Measurements from ENCODE around the gene SNX3.
"Not testable (repeated sequence)": the region's sequence is repeated elsewhere in the genome, so short reads cannot be mapped to it uniquely, and the experiment has no call there.

The SNX3 gene

DNA sequence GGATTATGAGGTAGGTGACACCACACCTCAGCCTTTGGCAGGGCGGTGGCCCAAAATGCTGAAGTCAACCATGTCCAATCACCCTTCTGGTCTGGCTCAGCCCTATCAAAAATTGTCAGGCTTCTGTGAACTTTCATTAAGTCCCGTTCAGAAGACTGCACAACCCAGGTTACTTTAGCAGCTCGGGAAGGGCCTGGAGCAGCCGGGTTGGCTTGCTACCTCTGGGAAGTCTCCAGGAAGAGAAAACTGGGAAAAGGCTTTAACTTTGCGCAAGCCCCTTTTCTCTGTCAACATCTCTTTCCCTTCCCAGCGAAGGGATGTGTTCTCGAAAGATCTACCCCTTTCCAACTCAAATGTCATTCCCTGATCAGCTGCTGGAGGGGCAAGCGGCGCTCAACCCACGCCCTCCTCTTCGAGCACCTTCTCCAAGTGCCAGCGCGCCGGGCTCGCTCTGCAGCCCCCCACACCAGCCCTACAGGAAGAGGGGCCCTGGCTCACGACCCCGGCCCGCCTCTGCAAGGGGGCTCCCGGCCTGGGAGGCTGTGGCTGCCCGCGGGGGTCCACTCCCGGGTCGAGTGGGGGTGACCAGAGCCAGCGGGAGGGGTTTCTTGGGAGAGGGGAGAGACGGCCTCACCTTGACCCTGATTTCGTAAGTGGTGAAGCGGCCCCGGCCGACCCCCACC, 573 bp downstream of the SNX3 start:
- DNase-seq (ENCODE audit: low spot score) = peak; percentile 46

DNA sequence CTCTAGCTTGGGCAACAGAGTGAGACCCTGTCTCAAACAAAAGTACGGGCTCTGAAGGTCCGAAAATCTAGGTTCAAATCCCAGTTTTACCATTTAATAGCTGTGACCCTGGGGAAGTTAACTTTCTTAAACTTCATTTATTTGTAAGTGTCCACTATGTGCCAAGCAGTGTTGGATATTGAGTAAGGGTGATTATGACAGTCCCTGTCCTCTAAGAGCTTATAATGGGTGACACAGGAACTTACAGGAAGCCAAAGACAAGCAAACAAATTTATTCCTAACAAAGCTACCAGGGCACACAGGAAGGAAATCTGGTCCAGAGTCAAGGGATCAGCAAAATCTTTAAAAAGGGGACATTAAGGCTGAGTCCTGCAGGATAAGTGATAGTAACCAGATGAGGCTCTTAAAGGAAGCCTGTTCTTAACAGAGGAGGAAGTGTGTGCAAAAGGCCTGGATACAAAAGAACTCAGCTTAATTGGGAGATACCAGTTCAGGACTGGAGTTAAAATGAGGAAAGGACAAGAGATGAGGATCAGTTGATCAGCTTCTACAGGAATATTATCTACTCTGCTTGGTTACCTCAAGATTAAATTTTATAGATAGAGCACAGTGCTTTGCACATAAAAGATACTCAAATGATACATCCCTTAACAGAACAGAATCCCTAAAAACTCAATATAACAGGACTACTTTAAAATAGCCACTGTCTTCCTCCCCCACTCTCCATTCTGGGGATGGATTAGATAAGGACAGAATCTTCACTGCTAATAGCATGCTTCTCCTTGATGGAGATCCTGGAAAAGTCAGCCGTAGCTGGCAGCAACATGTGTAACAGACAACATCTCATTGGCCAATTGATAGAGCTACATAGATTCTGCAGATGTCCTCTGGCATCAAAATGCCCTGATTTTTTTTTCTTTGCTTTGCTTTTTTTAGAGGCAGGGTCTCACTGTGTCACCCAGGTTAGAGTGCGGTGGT, 6.1 kb downstream of the SNX3 start:
- no peak for DNase-seq (ENCODE audit: low spot score)

DNA sequence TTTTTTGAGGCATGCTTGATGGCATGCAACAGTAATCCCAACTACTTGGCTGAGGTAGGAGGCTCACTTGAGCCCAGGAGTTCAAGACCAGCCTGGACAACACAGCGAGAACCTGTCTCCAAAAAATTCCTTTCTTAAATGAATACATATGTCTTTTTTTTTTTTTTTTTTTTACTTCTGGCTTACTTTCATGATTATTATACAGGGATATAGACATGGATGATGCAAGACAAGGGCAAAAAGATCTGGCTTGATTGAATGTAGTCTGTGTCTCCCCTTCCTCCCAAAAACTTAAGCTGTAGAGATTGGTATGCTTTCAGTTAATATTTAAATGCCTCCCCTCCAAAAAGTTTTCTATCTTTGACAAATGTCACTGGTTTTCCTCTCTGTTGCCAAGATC, 7.6 kb downstream of the SNX3 start:
- no peak for DNase-seq (ENCODE audit: low spot score)

DNA sequence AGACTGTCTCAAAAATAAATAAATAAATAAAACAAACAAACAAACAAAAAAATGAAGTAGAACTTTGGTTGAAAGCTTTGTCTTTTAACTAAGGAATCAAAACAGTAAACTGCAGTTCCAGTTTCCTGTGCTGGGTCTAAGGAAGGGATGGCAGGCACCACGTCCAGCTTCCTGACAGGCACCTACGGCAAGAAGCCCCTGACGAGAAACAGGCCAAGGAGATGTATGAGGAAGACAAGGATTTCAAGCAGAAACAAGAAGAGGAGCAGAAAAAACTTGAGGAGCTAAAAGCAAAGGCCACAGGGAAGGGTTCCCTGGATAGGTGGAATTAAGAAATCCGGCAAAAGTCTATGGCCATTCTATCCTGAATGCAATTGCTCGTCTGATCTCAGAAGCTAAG, 8.8 kb downstream of the SNX3 start:
- no peak for DNase-seq (ENCODE audit: low spot score)

DNA sequence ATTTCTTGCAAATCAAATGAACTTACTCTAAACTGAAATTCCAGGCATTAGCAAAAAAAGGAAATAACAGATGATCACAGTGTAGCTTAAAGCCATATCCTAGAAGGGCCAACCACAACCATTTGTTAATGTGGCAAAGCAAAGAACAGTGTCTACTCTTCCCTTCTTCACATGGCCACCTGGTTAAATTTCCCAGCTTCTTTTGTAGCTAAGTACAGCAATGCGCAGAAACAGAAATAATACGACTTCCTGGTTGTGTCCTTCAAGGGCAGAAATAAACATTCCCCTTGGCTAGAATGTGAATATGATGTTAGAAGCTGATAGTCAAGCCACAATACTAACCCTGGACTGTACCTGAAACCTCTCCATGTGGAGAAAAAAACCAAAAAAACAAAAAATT, 9.6 kb downstream of the SNX3 start:
- DNase-seq (ENCODE audit: low spot score) = no peak

DNA sequence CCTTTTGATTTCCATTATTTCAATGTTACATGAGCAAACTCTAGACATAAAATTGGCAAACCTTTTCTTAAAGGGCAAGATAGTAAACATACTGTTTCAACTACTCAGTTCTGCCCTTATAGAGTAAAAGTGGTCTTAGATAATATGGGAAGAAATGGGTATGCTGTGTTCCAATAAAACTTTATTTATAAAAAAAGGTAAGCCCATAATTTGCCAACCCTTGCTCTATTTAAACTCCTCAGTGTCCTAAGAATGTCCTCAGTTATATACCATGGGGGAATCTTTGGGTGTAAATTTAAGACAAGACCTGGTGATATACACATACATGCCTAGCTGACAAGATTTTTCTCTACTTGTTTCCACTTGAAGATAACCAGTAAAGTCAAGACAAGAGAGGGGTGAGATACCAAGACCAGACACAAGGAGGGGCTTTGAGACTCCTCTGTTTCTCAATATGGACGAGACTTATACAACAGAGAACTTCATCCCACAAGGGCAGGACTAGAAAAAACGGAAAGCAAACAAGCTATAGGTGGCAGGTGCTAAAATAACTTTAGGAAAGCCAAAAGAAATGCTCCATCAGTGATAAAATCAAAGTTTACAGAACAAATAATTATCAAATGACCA, 10.5 kb downstream of the SNX3 start:
- DNase-seq (ENCODE audit: low spot score) = no peak

DNA sequence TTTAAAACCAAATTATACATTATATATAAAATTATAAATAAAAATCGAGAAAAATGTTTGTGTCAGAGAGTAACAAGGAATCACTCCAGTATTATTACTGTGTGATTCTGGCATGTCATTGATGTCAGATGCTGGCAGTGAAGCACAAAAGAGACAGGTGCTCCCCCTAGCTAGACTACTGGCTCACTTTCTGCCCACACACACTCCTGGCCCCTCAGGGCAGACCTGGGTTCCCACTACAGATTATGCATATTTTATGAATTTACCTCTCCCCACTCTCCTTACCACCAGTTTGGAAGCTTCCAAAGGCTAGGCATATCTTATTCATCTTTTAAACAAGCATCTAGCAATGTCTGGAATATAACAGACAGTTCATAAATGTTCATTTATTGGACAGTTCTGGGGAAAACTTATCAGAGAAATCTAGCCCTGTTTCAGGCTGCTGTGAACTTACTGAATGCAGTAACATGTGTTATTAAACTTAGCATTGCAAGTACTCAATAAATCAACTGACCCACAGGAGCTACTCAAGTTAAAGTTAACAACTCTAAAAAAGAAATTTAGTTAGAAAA, 12.8 kb downstream of the SNX3 start:
- DNase-seq (ENCODE audit: low spot score) = no peak

DNA sequence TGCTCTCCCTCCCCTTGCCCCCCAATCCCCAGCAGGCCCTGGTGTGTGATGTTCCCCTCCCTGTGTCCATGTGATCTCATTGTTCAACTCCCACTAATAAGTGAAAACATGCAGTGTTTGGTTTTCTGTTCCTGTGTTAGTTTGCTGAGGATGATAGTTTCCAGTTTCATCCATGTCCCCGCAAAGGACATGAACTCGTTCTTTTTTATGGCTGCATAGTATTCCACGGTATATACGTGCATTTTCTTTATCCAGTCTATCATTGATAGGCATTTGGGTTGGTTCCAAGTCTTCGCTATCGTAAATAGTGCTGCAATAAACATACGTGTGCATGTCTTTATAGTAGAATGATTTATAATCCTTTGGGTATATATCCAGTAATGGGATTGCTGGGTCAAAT, 15.7 kb downstream of the SNX3 start:
- not testable (repeated sequence) for DNase-seq (ENCODE audit: low spot score)

DNA sequence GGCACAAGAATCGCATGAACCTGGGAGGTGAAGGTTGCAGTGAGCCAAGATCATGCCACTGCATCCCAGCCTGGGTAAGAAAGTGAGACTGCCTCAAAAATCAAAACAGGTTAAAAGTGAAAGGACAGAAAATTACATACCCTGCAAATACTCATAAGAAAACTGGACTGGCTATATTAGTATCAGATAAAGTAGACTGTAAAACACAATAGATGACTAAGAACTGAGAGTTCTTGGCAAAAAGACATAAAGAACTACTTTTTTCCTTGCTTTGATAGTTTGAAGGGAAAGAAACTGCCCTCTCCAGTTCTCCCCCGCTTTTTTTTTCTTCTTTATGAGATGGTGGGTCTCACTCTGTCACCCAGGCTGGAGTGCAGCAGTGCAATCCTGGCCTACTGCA, 17.0 kb downstream of the SNX3 start:
- DNase-seq (ENCODE audit: low spot score) = no peak

DNA sequence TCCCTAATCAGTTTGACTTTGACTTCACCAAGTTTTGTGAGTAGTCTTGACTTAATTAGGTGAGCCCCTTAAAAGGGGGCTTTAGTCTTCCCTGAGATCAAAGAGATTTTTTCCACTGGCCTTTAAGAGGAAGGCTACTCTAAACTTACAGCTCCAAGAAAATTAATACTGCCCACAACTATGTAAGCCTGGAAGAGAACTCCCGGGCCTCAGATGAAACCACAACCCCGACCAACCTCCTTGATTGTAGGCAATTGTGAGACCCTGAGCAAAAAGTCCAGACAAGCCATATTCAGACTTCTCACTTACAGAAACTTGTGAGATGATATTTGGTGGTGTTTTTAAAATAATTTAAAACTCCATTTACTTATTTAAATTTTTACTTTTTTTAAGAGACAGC, 18.1 kb downstream of the SNX3 start:
- DNase-seq (ENCODE audit: low spot score) = no peak

DNA sequence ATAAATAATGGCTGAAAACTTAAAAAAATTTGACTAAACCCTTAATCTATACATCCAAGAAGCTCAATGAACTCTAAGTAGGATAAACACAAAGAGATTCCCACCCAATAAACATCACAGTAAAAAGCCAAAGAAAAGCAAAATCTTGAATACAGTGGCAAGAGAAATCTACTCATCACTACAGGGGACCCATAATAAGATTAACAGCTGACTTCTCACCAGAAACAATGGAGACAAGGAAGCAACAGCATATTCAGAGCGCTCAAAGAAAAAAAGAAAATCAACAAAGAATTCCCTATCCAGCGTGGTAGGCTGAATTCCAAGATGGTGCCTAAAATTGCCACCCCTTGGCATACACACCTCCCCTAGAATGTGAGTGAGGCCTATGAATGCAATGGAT, 18.6 kb downstream of the SNX3 start:
- DNase-seq (ENCODE audit: low spot score) = no peak

DNA sequence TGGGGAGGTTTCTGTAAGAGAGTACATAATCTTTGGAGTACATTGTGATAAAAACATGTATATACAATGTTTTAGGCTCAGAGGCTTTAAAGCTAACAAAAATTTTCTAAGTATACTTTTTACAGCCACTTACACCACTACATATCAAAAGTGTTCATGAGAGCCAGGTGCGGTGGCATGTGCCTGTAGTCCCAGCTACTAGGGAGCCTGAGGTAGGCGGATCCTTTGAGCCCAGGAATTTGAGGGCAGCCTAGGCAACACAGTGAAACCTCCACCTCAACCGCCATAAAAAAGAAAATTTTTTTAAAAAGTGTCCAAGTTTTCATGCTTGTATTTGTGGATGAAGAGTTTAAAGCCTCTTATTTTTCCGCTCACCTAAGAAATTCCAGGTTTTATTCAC, 22.5 kb downstream of the SNX3 start:
- no peak for DNase-seq (ENCODE audit: low spot score)

DNA sequence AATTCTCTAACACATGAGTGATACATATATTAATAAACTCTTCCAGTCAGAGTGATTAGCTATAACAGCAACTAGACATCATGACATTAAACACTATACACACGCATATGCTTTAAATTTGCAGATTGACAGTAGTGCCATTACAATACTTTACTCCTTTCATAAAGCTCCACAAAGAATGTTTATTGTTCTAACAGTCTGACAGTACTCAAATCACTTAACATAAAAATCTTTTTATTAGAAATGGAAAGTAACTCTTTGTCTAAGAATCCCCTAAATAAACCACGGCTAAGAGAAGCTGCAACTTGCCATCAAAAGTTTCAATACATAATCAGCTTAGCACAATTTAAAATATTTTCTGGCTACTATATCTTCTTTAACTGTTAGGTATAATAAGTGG, 24.0 kb downstream of the SNX3 start:
- DNase-seq (ENCODE audit: low spot score) = no peak

DNA sequence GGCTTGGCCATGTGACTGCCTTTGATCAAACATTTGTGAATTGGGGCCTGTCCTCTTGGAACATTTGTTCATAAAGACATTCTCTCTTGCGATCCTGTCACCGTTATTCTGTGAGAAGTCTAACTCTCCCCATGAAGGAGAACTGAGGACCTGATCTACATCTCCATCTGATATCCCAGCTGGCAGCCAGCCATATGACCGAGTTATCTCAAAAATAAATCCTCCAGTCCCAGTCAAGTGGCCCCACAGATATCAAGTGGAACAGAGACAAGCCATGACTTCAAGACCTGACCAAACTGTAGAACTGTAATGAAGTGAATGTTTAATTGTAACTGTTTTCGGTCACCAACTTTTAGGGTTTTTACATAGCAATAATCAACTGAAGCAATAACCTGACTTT, 25.7 kb downstream of the SNX3 start:
- no peak for DNase-seq (ENCODE audit: low spot score)

DNA sequence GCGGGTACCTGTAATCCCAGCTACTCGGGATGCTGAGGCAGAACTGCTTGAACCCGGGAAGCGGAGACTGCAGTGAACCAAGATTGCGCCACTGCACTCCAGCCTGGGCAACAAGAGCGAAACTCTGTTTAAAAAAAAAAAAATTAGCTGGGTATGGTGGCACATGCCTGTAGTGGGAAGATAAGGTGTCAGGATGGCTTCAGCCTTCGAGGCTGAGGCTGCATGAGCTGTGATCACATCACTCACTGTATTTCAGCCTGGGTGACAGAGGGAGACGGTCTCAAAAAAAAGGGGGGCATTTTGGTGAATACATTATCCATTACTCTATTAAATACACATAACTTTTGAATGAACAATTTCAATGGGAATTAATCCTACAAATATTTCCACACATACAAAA, 32.4 kb downstream of the SNX3 start:
- no peak for DNase-seq (ENCODE audit: low spot score)

DNA sequence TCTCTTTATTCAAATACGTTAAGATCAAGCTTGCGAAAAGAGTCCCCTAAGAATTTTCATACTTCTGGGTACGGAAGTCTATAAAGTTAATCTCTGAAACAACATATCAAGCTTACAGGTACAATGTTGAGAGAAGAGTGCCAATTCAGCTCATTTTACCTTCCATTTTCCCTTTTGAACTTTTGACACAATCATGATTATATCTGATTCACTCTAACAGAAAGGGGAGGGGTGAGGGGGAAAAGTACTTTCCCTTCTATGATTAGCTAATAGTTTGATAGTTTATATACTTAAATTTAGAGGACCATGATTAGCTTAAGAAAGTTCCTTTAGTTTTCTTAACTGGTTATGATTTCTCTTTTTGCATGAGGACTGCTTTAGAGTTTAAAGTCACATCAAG, 33.5 kb downstream of the SNX3 start:
- DNase-seq (ENCODE audit: low spot score) = no peak

DNA sequence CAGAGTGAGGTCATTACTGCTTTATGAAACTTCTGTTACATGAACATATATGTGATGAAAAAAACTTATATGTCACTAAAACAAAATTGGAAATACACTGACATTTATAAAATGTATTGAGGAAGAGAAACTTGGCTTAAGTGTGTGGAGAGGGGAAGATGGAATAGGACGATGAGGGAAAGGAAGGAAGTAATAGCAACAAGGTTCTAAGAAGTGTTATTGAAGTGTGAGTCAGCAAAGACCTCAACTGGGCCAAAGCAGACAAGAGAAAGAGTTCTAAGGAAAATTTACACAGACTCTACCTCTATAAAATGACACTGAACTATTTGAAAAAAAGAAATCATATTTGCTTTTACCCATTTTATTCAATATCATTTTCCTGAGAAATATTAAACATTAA, 38.3 kb downstream of the SNX3 start:
- DNase-seq (ENCODE audit: low spot score) = no peak

DNA sequence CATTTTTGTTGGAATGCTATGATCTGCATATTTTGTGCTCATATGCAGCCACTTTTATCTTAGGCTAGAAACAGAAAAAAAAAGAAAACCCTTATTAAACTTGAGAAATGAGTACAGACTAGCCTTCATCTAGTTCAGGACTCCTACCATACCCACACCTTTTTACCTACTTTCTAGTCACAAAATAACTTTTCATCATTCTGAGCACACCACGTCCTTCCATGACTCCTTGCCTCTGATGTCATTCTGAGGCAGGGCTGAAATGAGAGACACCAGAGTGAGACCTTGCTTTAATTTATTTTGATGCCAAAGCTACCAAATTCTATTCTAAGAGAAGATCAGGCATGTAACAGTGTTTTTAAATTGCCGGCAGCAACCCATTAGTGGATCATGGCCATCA, 38.8 kb downstream of the SNX3 start:
- DNase-seq (ENCODE audit: low spot score) = no peak

DNA sequence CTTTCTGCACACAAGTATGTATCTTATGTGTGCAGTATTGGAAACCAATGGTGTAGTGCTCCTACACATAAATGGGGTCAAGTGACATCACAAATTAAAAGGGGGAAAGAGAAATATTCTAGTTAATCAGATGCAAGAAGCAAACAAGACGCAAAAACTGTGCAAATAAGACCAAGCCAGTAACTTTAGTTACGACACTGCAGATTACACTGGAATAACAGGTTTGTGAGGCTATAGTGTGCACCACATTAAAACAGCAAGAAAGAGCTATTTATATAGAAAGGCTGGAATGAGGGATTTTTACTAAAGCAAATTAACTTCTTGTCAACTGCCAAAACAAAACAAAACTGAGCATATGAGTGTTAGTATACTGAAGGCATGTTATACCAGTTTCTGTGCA, 49.2 kb downstream of the SNX3 start:
- no peak for DNase-seq (ENCODE audit: low spot score)

DNA sequence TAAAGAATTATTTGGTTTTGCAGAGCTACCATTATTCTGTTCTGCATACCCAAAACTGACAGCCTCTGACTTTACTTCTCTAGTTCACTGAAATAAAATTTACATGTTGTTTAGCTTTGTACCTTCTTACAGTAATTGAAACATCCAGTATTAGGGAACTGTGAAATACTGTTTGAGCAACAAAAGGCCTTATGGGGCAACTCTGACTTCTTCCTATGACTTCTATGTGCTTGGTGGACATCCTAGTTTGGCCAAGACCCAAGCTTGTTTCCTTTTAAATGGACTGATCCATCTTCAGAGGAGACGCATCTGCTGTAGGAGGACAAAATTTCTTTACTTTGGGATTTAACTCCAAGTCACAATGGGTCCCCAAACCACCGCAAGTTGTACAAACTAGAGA, 50.3 kb downstream of the SNX3 start:
- no peak for DNase-seq (ENCODE audit: low spot score)

DNA sequence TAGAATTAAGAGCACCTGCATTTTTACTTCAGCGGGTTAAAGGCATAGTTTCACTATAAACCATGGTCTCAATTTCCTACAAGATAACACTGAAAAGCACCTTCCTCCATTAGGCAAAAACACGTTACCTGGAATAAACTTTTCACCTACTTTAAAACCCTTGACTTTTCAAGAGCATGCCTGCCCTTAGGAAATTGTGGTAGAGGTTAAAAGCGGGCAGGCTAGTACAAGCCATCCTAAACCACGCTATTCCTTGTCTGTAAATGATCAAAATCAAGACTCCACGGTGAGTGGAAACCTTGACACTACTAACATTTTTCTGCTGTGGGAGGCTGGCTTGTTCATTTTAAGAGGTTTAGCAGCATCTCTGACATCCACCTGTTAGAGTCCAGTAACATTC, 51.1 kb downstream of the SNX3 start:
- no peak for DNase-seq (ENCODE audit: low spot score)

DNA sequence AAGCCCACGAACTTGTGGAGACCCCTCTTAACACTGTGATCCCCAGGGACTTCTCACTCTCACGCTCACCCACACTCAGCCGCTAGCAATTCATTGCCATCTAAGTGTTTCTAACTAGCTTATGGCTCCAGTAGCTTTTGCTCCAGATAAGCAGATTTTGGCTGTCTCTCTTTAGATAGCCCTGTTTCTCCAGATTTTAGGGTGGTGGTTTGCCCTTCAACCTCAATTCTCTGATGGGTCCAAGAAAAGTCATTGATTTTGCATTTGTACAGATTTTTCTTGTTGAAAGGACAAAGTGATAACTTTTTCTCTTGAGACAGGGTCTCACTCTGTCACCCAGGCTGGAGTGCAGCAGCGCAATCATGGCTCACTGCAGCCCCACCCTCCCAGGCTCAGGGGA, 53.8 kb downstream of the SNX3 start:
- no peak for DNase-seq (ENCODE audit: low spot score)
